Measurements from ENCODE around the gene CDH23.

DNA sequence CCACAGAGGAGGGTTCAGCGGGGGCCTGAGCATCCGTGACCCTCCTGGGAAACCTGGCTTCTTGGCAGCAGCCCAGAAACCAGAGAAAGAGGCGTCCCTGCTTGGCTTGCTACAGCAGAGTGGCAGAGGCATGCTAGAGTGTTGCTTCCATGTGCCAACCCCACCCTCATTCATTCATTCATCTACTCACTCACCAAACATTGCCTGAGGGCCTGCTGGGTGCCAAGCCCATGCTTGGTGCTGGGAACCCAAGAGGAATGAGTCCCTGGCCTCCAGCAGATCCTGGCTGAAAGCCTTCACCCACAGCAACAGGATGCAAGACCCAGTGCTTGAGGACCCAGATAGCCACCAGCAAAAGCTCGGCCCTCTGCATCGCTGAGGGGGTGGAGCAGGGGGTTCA, 129.0 kb downstream of the CDH23 start:
- TF ChIP-seq, protein P1, sequence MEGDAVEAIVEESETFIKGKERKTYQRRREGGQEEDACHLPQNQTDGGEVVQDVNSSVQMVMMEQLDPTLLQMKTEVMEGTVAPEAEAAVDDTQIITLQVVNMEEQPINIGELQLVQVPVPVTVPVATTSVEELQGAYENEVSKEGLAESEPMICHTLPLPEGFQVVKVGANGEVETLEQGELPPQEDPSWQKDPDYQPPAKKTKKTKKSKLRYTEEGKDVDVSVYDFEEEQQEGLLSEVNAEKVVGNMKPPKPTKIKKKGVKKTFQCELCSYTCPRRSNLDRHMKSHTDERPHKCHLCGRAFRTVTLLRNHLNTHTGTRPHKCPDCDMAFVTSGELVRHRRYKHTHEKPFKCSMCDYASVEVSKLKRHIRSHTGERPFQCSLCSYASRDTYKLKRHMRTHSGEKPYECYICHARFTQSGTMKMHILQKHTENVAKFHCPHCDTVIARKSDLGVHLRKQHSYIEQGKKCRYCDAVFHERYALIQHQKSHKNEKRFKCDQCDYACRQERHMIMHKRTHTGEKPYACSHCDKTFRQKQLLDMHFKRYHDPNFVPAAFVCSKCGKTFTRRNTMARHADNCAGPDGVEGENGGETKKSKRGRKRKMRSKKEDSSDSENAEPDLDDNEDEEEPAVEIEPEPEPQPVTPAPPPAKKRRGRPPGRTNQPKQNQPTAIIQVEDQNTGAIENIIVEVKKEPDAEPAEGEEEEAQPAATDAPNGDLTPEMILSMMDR (conservative IDR thresholded peaks at IDR 0.05; ENCODE audit: low read depth, low read length), result no peak
- no peak for TF ChIP-seq EZH2phosphoT487 (IDR thresholded peaks at IDR 0.05; ENCODE audit: borderline replicate concordance, low read length)
- no peak for TF ChIP-seq EZH2 (IDR thresholded peaks at IDR 0.05; ENCODE audit: low read length, unreplicated experiment)
